GM12801 (cell line): ENCODE measurements around the gene GSE1.

Experiments used
- CTCF ChIP-seq: IDR thresholded peaks from one replicate; pipeline ENCODE4 v1.5.1; 2011; ENCODE audit warnings: control low read depth; ENCODE audit not compliant: insufficient read length; ENCODE audit errors: extremely low read depth

Gene GSE1

DNA sequence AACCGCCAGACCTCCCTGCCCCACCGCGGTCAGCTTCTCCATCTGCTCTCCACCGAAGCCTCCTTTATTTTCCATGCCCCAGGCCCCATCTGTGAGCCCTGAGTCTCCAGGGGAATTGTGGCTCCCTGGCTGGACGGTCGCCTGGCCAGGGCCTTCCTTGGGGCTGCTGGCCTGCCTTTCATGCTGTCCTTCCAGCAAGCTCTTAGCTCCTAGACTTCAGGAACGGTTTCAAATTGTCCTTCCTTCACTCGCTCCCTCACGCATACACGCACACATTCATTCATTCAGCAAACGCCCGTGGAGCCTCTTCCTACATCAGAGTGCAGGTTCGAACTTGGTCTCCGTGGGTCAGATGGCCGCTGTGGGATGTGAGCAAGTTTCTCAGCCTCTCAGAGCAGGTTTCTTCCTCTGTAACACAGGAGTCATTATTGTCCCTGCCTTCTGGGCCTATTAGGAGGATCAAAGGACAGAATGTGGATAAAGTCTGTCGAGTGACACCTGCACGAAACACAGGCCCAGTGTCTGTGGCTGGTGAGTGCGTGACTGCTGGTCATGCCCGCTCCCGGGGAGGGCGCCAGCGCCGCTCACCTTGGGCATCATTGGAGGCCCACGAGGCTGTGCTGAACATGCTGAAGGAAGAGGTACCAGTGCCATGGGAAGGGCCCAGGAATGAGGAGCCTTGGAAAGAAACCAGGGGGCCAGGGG lies 18.7 kb upstream of the GSE1 start:
- no peak for TF ChIP-seq CTCF

- no peak for TF ChIP-seq CTCF
Observed at GRCh38 chr16:85594978-85595661, 18.0 kb upstream of the GSE1 start.

GRCh38 chr16:85595812-85596502 lies 17.2 kb upstream of the GSE1 start:
- no peak for TF ChIP-seq CTCF

- no peak for TF ChIP-seq CTCF
Observed at GRCh38 chr16:85598141-85598540, 15.0 kb upstream of the GSE1 start.

DNA sequence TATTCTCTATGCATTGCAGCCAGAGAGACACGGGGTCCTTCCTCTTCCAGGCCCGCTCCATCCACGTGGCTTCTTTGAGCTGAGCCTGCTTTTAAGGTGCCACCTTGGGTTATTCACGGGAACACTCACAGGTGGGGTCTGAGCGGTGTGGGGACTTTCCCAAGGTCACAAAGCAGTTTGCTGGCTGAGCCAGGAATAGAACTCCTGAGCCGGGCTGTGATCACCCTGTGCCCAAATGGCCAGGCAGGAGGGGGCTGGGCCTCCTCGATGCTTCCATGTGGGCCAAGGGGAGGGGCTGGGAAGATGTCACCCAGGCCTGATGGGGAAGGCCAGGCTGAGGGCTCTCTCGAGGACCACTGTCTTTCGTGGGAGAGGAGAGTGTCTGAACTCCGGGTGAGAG lies 13.0 kb upstream of the GSE1 start:
- TF ChIP-seq CTCF: no peak

GRCh38 chr16:85600530-85601271 lies 12.4 kb upstream of the GSE1 start:
- TF ChIP-seq CTCF: no peak

GRCh38 chr16:85601272-85601639 lies 11.9 kb upstream of the GSE1 start:
- no peak for TF ChIP-seq CTCF
